SK-N-SH (cell line): Measurements from ENCODE around the gene EOMES. TPM values are rescaled to one million over a fixed set of nuclear protein-coding genes. Genes with fewer than 3 reads are reported as not detected.

Experiments used
- CTCF ChIA-PET: fragments of 300-600, 350-600 bp; formaldehyde crosslinking; extraction: SDS; loops from one replicate; lab custom pipeline; 2021; lab: Yijun Ruan, JAX
- POLR2A ChIA-PET: fragments of 350-600 bp; sonication (Branson Sonifier 250); formaldehyde crosslinking; extraction: SDS; loops from one replicate; lab custom pipeline; 2020; ENCODE audit warnings: antibody characterized with exemption, inconsistent platforms; lab: Yijun Ruan, JAX
- DNase-seq: peaks from one replicate; pipeline ENCODE4 v3.0.0; 2012
- H2AFZ ChIP-seq: fragments of 200-600 bp; sonication (generic); 2 replicates; pipeline ENCODE4 v1.8.1; 2016; ENCODE audit warnings: antibody characterized with exemption, mild to moderate bottlenecking, low read depth
- H3F3A ChIP-seq: fragments of 200-600 bp; sonication (generic); replicated peaks from 2 replicates; pipeline ENCODE3; 2016; ENCODE audit warnings: antibody characterized with exemption, mild to moderate bottlenecking; ENCODE audit not compliant: insufficient read depth
- H3K27ac ChIP-seq, 2 experiments: fragments of 200-500 bp in 1 of 2; fragments of 200-600 bp in 1 of 2; sonication (Bioruptor generic) in 1 of 2; sonication (generic), shearing (Covaris generic) in 1 of 2; 2 replicates each; pipeline versions ENCODE4 v1.5.1 to v1.6.1; 2014 to 2016; ENCODE audit warnings: low read depth in 2 of 2, inconsistent platforms in 1 of 2, low read length in 1 of 2, mild to moderate bottlenecking in 1 of 2, mixed read lengths in 1 of 2
- H3K27me3 ChIP-seq: fragments of 200-600 bp; sonication (generic), shearing (Covaris generic); 2 replicates; pipeline ENCODE4 v1.6.1; 2016; ENCODE audit warnings: mixed run types; ENCODE audit not compliant: insufficient read depth
- H3K36me3 ChIP-seq, 2 experiments: fragments of 200-500 bp in 1 of 2; fragments of 200-600 bp in 1 of 2; sonication (Bioruptor generic) in 1 of 2; sonication (generic) in 1 of 2; replicated peaks in 1 of 2; 2 replicates each; pipeline versions ENCODE3 to v1.5.1; 2014 to 2016; ENCODE audit warnings: low read length in 1 of 2, mild to moderate bottlenecking in 1 of 2; ENCODE audit not compliant: insufficient read depth in 2 of 2, control insufficient read depth in 1 of 2
- H3K4me1 ChIP-seq, 2 experiments: fragments of 200-500 bp in 1 of 2; fragments of 200-600 bp in 1 of 2; sonication (Bioruptor generic) in 1 of 2; sonication (generic), shearing (Covaris generic) in 1 of 2; 2 replicates each; pipeline versions ENCODE4 v1.5.1 to v1.6.1; 2014 to 2016; ENCODE audit warnings: low read depth in 1 of 2, low read length in 1 of 2, mixed run types in 1 of 2; ENCODE audit not compliant: insufficient read depth in 2 of 2, control insufficient read depth in 1 of 2
- H3K4me2 ChIP-seq: fragments of 200-600 bp; sonication (generic), shearing (Covaris generic); 2 replicates; pipeline ENCODE4 v1.6.1; 2017; ENCODE audit warnings: mixed run types
- H3K4me3 ChIP-seq, 2 experiments: fragments of 200-500 bp in 1 of 2; fragments of 200-600 bp in 1 of 2; sonication (Bioruptor generic) in 1 of 2; sonication (generic), shearing (Covaris generic) in 1 of 2; 2 replicates each; pipeline versions ENCODE4 v1.5.1 to v1.8.1; 2014 to 2016; ENCODE audit warnings: low read depth in 2 of 2, inconsistent platforms in 1 of 2, low read length in 1 of 2, mild to moderate bottlenecking in 1 of 2, mixed read lengths in 1 of 2, moderate library complexity in 1 of 2
- H3K79me2 ChIP-seq: fragments of 200-600 bp; sonication (generic); 2 replicates; pipeline ENCODE4 v1.8.1; 2017; ENCODE audit warnings: mild to moderate bottlenecking; ENCODE audit not compliant: insufficient read depth
- H3K9ac ChIP-seq: fragments of 200-600 bp; sonication (generic); 2 replicates; pipeline ENCODE4 v1.6.1; 2017; ENCODE audit warnings: mixed run types
- H3K9me2 ChIP-seq: fragments of 200-600 bp; sonication (generic); 2 replicates; pipeline ENCODE4 v1.6.1; 2017; ENCODE audit warnings: mixed run types
- H3K9me3 ChIP-seq: fragments of 200-600 bp; sonication (generic); 2 replicates; pipeline ENCODE4 v1.6.1; 2017; ENCODE audit warnings: mixed run types, mild to moderate bottlenecking, moderate library complexity
- H4K20me1 ChIP-seq: fragments of 200-600 bp; sonication (generic); 2 replicates; pipeline ENCODE4 v1.6.1; 2017; ENCODE audit warnings: mild to moderate bottlenecking, mixed run types; ENCODE audit not compliant: insufficient read depth
- CHD2 ChIP-seq: fragments of 150-350 bp; IDR thresholded peaks from 2 replicates; pipeline ENCODE4 v1.6.1; 2018; ENCODE audit warnings: low read length; ENCODE audit not compliant: partially characterized antibody
- ELF1 ChIP-seq: IDR thresholded peaks from 2 replicates; pipeline ENCODE4 v1.4.0; 2012
- EP300 ChIP-seq, 2 experiments: IDR thresholded peaks; 2 replicates each; pipeline versions ENCODE4 v1.4.0 to v1.6.1; 2012; ENCODE audit warnings: borderline replicate concordance in 1 of 2, low read depth in 1 of 2, low read length in 1 of 2
- FOSL2 ChIP-seq: IDR thresholded peaks from 2 replicates; pipeline ENCODE4 v1.4.0; 2012; ENCODE audit warnings: low read depth, mild to moderate bottlenecking, moderate library complexity, borderline replicate concordance
- FOXJ3 ChIP-seq: sonication (generic); formaldehyde crosslinking; IDR thresholded peaks from 2 replicates; pipeline ENCODE4 v1.5.1; 2020; ENCODE audit warnings: mild to moderate bottlenecking, missing genetic modification reagents
- GABPA ChIP-seq: IDR thresholded peaks from 2 replicates; pipeline ENCODE4 v1.4.0; 2012; ENCODE audit warnings: low read depth, mild to moderate bottlenecking
- IRF3 ChIP-seq: fragments of 150-350 bp; IDR thresholded peaks from 2 replicates; pipeline ENCODE4 v1.6.1; 2016; ENCODE audit warnings: mild to moderate bottlenecking, low read depth, low read length
- MAX ChIP-seq: IDR thresholded peaks from 2 replicates; pipeline ENCODE4 v1.4.0; 2012; ENCODE audit warnings: low read depth
- NFIC ChIP-seq: IDR thresholded peaks from 2 replicates; pipeline ENCODE4 v1.4.0; 2012; ENCODE audit warnings: borderline replicate concordance
- NRF1 ChIP-seq: IDR thresholded peaks from 2 replicates; pipeline ENCODE4 v1.6.1; 2012; ENCODE audit warnings: low read depth, mild to moderate bottlenecking, low read length
- RAD21 ChIP-seq: IDR thresholded peaks from 2 replicates; pipeline ENCODE4 v1.6.1; 2012; ENCODE audit warnings: mild to moderate bottlenecking, low read length
- RCOR1 ChIP-seq: fragments of 150-350 bp; IDR thresholded peaks from 2 replicates; pipeline ENCODE4 v1.6.1; 2017; ENCODE audit warnings: antibody characterized with exemption, low read length
- RFX5 ChIP-seq: IDR thresholded peaks from 2 replicates; pipeline ENCODE4 v1.6.1; 2012; ENCODE audit warnings: mild to moderate bottlenecking, improper control_type of control experiment, low read length
- RXRA ChIP-seq: IDR thresholded peaks from 2 replicates; pipeline ENCODE4 v1.4.0; 2012; ENCODE audit warnings: low read depth, mild to moderate bottlenecking, borderline replicate concordance
- TCF12 ChIP-seq: IDR thresholded peaks from 2 replicates; pipeline ENCODE4 v1.4.0; 2012
- USF1 ChIP-seq: IDR thresholded peaks from 2 replicates; pipeline ENCODE4 v1.4.0; 2012; ENCODE audit warnings: low read depth, borderline replicate concordance
- USF2 ChIP-seq: fragments of 150-350 bp; IDR thresholded peaks from 2 replicates; pipeline ENCODE4 v1.6.1; 2017; ENCODE audit warnings: antibody characterized with exemption, low read length, low read depth, borderline replicate concordance
- YY1 ChIP-seq: IDR thresholded peaks from 2 replicates; pipeline ENCODE4 v1.4.0; 2012; ENCODE audit warnings: low read depth, mild to moderate bottlenecking
- ZBTB33 ChIP-seq: IDR thresholded peaks from 2 replicates; pipeline ENCODE4 v1.4.0; 2012; ENCODE audit warnings: low read depth, borderline replicate concordance
- WGBS: methylation state at CpG from one replicate; pipeline ENCODE4 v1.1.6; 2017; ENCODE audit warnings: low lambda C conversion rate; 5-methylcytosine and 5-hydroxymethylcytosine counted together
- polyA plus RNA-seq, 3 experiments: library from polyadenylated mRNA; depleted of rRNA; stranded (reverse); fragments of >200 nt; gene quantifications; 2 replicates each; pipeline ENCODE4 v1.2.3, GENCODE V29; 2012

Gene EOMES
- polyA plus RNA-seq, 1 of the 3 experiments (the other 2 are of a cell fraction): not detected

- no peaks in the 10 kb centered on the region for H3F3A ChIP-seq
- H3K79me2 ChIP-seq: no peaks in the 10 kb centered on the region
- no peaks in the 10 kb centered on the region for H3K36me3 ChIP-seq
- H2AFZ ChIP-seq: no peak overlapping the region
- TF ChIP-seq YY1 (no peak), ZBTB33 (no peak), GABPA (no peak), NFIC (no peak), RCOR1 (no peak), MAX (no peak)
- TF ChIP-seq, all 33 proteins: peak for 0
- CTCF ChIA-PET: no interaction called here
- Histone ChIP-seq H3K27ac (no peak overlapping the region), H3K9me3 (no peaks in the 10 kb centered on the region), H4K20me1 (no peaks in the 10 kb centered on the region), H3K9me2 (no peaks in the 10 kb centered on the region), H3K4me2 (no peak overlapping the region), H3K9ac (no peak overlapping the region), H3K4me3 (no peak overlapping the region), H3K4me1 (no peaks in the 10 kb centered on the region), H3K27me3 (peaks cover 14% of the 10 kb centered on the region; the same call in 1 of the 2 replicates)
- POLR2A ChIA-PET: no interaction called here
- WGBS: 0% methylated on average over 2 of the region's 2 CpGs
- no peak for DNase-seq
Observed at GRCh38 chr3:27740854-27741253, 18.7 kb upstream of the EOMES start.

GRCh38 chr3:27737091-27737490 lies 15.0 kb upstream of the EOMES start:
- H2AFZ ChIP-seq: no peak overlapping the region
- no peak for DNase-seq
- no peak for TF ChIP-seq CHD2
- no peak for TF ChIP-seq IRF3
- TF ChIP-seq TCF12: no peak
- no peak for TF ChIP-seq GABPA
- TF ChIP-seq RAD21: no peak
- no peak for TF ChIP-seq RXRA
- no peak for TF ChIP-seq FOSL2
- no peak for TF ChIP-seq USF1
- TF ChIP-seq FOXJ3: no peak
- TF ChIP-seq RFX5: no peak
- TF ChIP-seq MAX: no peak
- no peak for TF ChIP-seq RCOR1
- TF ChIP-seq EP300 (IDR thresholded peaks at IDR 0.05; ENCODE audit: borderline replicate concordance in 1 of 2, low read depth in 1 of 2, low read length in 1 of 2): no peak
- no peak for TF ChIP-seq USF2
- no peak for TF ChIP-seq NRF1
- no peak for TF ChIP-seq ELF1
- H3K4me1 ChIP-seq: no peaks in the 10 kb centered on the region
- ChIA-PET POLR2A (no interaction called here), CTCF (interaction anchor here (1.6 to 1.9 kb wide), 2 partner anchors 12 to 25 kb away, joined by 4 to 8 read pairs; no protein-coding TSS in a partner anchor)
- H4K20me1 ChIP-seq: no peaks in the 10 kb centered on the region
- H3K9ac ChIP-seq: no peak overlapping the region
- H3K79me2 ChIP-seq: no peaks in the 10 kb centered on the region
- no peaks in the 10 kb centered on the region for H3K9me2 ChIP-seq
- no peaks in the 10 kb centered on the region for H3K9me3 ChIP-seq
- H3F3A ChIP-seq: no peaks in the 10 kb centered on the region
- no peak overlapping the region for H3K27ac ChIP-seq
- peaks cover 14% of the 10 kb centered on the region; the same call in 1 of the 2 replicates for H3K27me3 ChIP-seq
- no peak overlapping the region for H3K4me2 ChIP-seq
- no peak overlapping the region for H3K4me3 ChIP-seq
- H3K36me3 ChIP-seq: no peaks in the 10 kb centered on the region
